GM23338 (cell line): Measurements from ENCODE around the gene NME4. TPM values are rescaled to one million over a fixed set of nuclear protein-coding genes. Genes with fewer than 3 reads are reported as not detected.

ENCODE experiments used
- ATAC-seq: fragments of 200-7000 bp; cut with Tn5 transposase; 3 replicates; pipeline ENCODE4 v1.9.1; 2020
- DNase-seq: peaks from one replicate; pipeline ENCODE4 v3.0.0-alpha.2; 2015; ENCODE audit warnings: low spot score
- H2AFZ ChIP-seq: fragments of 200-600 bp; sonication (generic); 2 replicates; pipeline ENCODE4 v1.8.0; 2016; ENCODE audit warnings: antibody characterized with exemption, mild to moderate bottlenecking, moderate library complexity
- H3F3A ChIP-seq: fragments of 200-600 bp; sonication (generic); replicated peaks from 2 replicates; pipeline ENCODE4 v1.8.0; 2017; ENCODE audit warnings: antibody characterized with exemption, mixed run types, low read depth
- H3K27ac ChIP-seq: fragments of 200-600 bp; sonication (generic); 2 replicates; pipeline ENCODE4 v1.6.1; 2016; ENCODE audit warnings: low read depth
- H3K27me3 ChIP-seq: fragments of 200-600 bp; sonication (generic); 2 replicates; pipeline ENCODE4 v1.8.0; 2016; ENCODE audit warnings: mild to moderate bottlenecking, mixed run types, moderate library complexity; ENCODE audit not compliant: insufficient read depth
- H3K36me3 ChIP-seq: fragments of 200-600 bp; sonication (generic); 2 replicates; pipeline ENCODE4 v1.8.0; 2016; ENCODE audit warnings: mild to moderate bottlenecking; ENCODE audit not compliant: insufficient read depth
- H3K4me1 ChIP-seq: fragments of 200-600 bp; sonication (generic); 2 replicates; pipeline ENCODE4 v1.8.0; 2016; ENCODE audit warnings: mild to moderate bottlenecking, moderate library complexity; ENCODE audit not compliant: insufficient read depth
- H3K4me2 ChIP-seq: fragments of 200-600 bp; sonication (generic); 2 replicates; pipeline ENCODE4 v1.7.1; 2017; ENCODE audit warnings: mixed run types
- H3K4me3 ChIP-seq: fragments of 200-600 bp; sonication (generic); 2 replicates; pipeline ENCODE4 v1.6.1; 2016; ENCODE audit warnings: mixed run types
- H3K79me2 ChIP-seq: fragments of 200-600 bp; sonication (generic); replicated peaks from 2 replicates; pipeline ENCODE4 v1.8.0; 2017; ENCODE audit warnings: mild to moderate bottlenecking; ENCODE audit not compliant: insufficient read depth
- H3K9me2 ChIP-seq: fragments of 200-600 bp; sonication (generic); 2 replicates; pipeline ENCODE4 v1.8.0; 2017; ENCODE audit not compliant: insufficient read depth
- H4K20me1 ChIP-seq: fragments of 200-600 bp; sonication (generic); replicated peaks from 2 replicates; pipeline ENCODE4 v1.8.0; 2017; ENCODE audit warnings: mild to moderate bottlenecking; ENCODE audit not compliant: insufficient read depth
- H3K27ac Mint-ChIP-seq: 2 replicates; pipeline ENCODE4 v1.8.0; 2020; ENCODE audit warnings: inconsistent platforms, mild to moderate bottlenecking, moderate library complexity, mixed read lengths
- H3K27me3 Mint-ChIP-seq: 3 replicates; pipeline ENCODE4 v1.8.0; 2022; ENCODE audit warnings: low read depth, mild to moderate bottlenecking, moderate library complexity, mixed read lengths, inconsistent platforms; ENCODE audit not compliant: insufficient read depth, poor library complexity
- H3K36me3 Mint-ChIP-seq: 3 replicates; pipeline ENCODE4 v1.8.0; 2021; ENCODE audit warnings: low read depth, mild to moderate bottlenecking, inconsistent platforms, moderate library complexity, mixed read lengths
- H3K4me1 Mint-ChIP-seq: 3 replicates; pipeline ENCODE4 v1.8.0; 2020; ENCODE audit warnings: mild to moderate bottlenecking, inconsistent platforms, mixed read lengths
- H3K4me3 Mint-ChIP-seq: 3 replicates; pipeline ENCODE4 v1.8.0; 2021; ENCODE audit warnings: moderate library complexity, mild to moderate bottlenecking, inconsistent platforms, mixed read lengths
- H3K9me3 Mint-ChIP-seq: 3 replicates; pipeline ENCODE4 v1.8.0; 2020; ENCODE audit warnings: moderate library complexity, mild to moderate bottlenecking, inconsistent platforms, mixed read lengths
- CREB1 ChIP-seq: fragments of 250-450 bp; sonication (Bioruptor Pico); IDR thresholded peaks from 2 replicates; pipeline ENCODE4 v1.5.0; 2020; ENCODE audit warnings: low read depth, mild to moderate bottlenecking, moderate library complexity
- CTCF ChIP-seq, 2 experiments: fragments of 200-600 bp in 1 of 2; sonication (generic) in 1 of 2; conservative IDR thresholded peaks; 2 replicates each; pipeline versions ENCODE4 v1.5.1 to v1.6.1; 2016 to 2017; ENCODE audit warnings: antibody characterized with exemption in 2 of 2, low read depth in 2 of 2, mild to moderate bottlenecking in 2 of 2, moderate library complexity in 1 of 2
- ETS1 ChIP-seq: IDR thresholded peaks from 2 replicates; pipeline ENCODE4 v1.6.1; 2016; ENCODE audit warnings: antibody characterized with exemption
- EZH2 ChIP-seq: fragments of 200-600 bp; sonication (generic); IDR thresholded peaks from one replicate; pipeline ENCODE4 v1.8.0; 2017; ENCODE audit warnings: antibody characterized with exemption, mild to moderate bottlenecking, low read depth; ENCODE audit not compliant: unreplicated experiment
- EZH2phosphoT487 ChIP-seq: fragments of 200-600 bp; sonication (generic); IDR thresholded peaks from one replicate; pipeline ENCODE4 v1.8.1; 2018; ENCODE audit warnings: antibody characterized with exemption; ENCODE audit not compliant: unreplicated experiment
- JUNB ChIP-seq: IDR thresholded peaks from one replicate; pipeline ENCODE4 v1.6.1; 2016; ENCODE audit warnings: antibody characterized with exemption; ENCODE audit not compliant: unreplicated experiment
- NANOG ChIP-seq: IDR thresholded peaks from 2 replicates; pipeline ENCODE4 v1.6.1; 2016; ENCODE audit warnings: antibody characterized with exemption, borderline replicate concordance
- POLR2AphosphoS5 ChIP-seq: IDR thresholded peaks from 2 replicates; pipeline ENCODE4 v1.6.1; 2016; ENCODE audit warnings: antibody characterized with exemption, low read depth
- STAT1 ChIP-seq: IDR thresholded peaks from one replicate; pipeline ENCODE4 v1.6.1; 2016; ENCODE audit warnings: antibody characterized with exemption; ENCODE audit not compliant: unreplicated experiment
- ZNF114 ChIP-seq: fragments of 250-450 bp; sonication (Bioruptor Pico); IDR thresholded peaks from 2 replicates; pipeline ENCODE4 v1.5.0; 2020; ENCODE audit warnings: mild to moderate bottlenecking, moderate library complexity
- ZNF331 ChIP-seq: fragments of 250-450 bp; sonication (Bioruptor Pico); IDR thresholded peaks from 2 replicates; pipeline ENCODE4 v1.5.0; 2020; ENCODE audit warnings: low read depth, mild to moderate bottlenecking, moderate library complexity
- ZNF462 ChIP-seq: fragments of 250-450 bp; sonication (Bioruptor Pico); IDR thresholded peaks from 2 replicates; pipeline ENCODE4 v1.5.0; 2020; ENCODE audit warnings: mild to moderate bottlenecking, moderate library complexity
- polyA plus RNA-seq: library from polyadenylated mRNA; unstranded; fragments of >200 nt; fragmentation: Nextera tagmentation; extraction: Ambion mirVana; gene quantifications from 2 replicates; pipeline ENCODE4 v1.2.1, GENCODE V29; 2016
- total RNA-seq: library from RNA; depleted of rRNA; stranded (reverse); fragments of >200 nt; shearing (Covaris generic); gene quantifications from 2 replicates; pipeline ENCODE4 v1.2.3, GENCODE V29; 2014
- TF ChIP-seq, protein P1 (sequence below): IDR thresholded peaks from one replicate; pipeline ENCODE4 v1.6.1; 2018; ENCODE audit warnings: antibody characterized with exemption; ENCODE audit not compliant: unreplicated experiment

Gene NME4
- total and polyA plus RNA-seq, 2 experiments from 2014 or later, result 249 to 511 TPM

- Histone ChIP-seq H3K27ac (no peak overlapping the region), H3K4me3 (no peak overlapping the region), H3K4me2 (no peak overlapping the region), H3K36me3 (no peaks in the 10 kb centered on the region), H2AFZ (no peak overlapping the region), H3K79me2 (no peaks in the 10 kb centered on the region), H4K20me1 (no peaks in the 10 kb centered on the region), H3F3A (0 out of 2 replicates have a peak, but pooled peaks cover 5% of the 10 kb centered on the region), H3K27me3 (no peaks in the 10 kb centered on the region), H3K9me2 (no peaks in the 10 kb centered on the region), H3K4me1 (no peaks in the 10 kb centered on the region)
- ATAC-seq (no peak), DNase-seq (no peak)
- peaks cover 13% of the 10 kb centered on the region for H3K27me3 Mint-ChIP-seq
- no peaks in the 10 kb centered on the region for H3K9me3 Mint-ChIP-seq
- H3K27ac Mint-ChIP-seq, result no peak overlapping the region
- no peak overlapping the region for H3K4me3 Mint-ChIP-seq
- H3K4me1 Mint-ChIP-seq, result no peaks in the 10 kb centered on the region
- TF ChIP-seq ETS1 (no peak), JUNB (no peak), CREB1 (CRISPR knock-in tag) (no peak), NANOG (no peak), ZNF114 (no peak), EZH2 (no peak), CTCF (conservative IDR thresholded peaks at IDR 0.05; ENCODE audit: low read depth in 2 of 2) (no peak), ZNF462 (CRISPR knock-in tag) (no peak), POLR2AphosphoS5 (no peak), EZH2phosphoT487 (no peak), STAT1 (no peak), ZNF331 (CRISPR knock-in tag) (no peak)
- TF ChIP-seq, protein P1, sequence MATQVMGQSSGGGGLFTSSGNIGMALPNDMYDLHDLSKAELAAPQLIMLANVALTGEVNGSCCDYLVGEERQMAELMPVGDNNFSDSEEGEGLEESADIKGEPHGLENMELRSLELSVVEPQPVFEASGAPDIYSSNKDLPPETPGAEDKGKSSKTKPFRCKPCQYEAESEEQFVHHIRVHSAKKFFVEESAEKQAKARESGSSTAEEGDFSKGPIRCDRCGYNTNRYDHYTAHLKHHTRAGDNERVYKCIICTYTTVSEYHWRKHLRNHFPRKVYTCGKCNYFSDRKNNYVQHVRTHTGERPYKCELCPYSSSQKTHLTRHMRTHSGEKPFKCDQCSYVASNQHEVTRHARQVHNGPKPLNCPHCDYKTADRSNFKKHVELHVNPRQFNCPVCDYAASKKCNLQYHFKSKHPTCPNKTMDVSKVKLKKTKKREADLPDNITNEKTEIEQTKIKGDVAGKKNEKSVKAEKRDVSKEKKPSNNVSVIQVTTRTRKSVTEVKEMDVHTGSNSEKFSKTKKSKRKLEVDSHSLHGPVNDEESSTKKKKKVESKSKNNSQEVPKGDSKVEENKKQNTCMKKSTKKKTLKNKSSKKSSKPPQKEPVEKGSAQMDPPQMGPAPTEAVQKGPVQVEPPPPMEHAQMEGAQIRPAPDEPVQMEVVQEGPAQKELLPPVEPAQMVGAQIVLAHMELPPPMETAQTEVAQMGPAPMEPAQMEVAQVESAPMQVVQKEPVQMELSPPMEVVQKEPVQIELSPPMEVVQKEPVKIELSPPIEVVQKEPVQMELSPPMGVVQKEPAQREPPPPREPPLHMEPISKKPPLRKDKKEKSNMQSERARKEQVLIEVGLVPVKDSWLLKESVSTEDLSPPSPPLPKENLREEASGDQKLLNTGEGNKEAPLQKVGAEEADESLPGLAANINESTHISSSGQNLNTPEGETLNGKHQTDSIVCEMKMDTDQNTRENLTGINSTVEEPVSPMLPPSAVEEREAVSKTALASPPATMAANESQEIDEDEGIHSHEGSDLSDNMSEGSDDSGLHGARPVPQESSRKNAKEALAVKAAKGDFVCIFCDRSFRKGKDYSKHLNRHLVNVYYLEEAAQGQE, result no peak
- H3K36me3 Mint-ChIP-seq, result no peaks in the 10 kb centered on the region
Observed at GRCh38 chr16:359067-359763, 37.8 kb upstream of the NME4 start.
